Fibroblast of lung (primary cell): ENCODE data around the gene DMBX1.

Experiments
- EZH2 ChIP-seq: IDR thresholded peaks from 2 replicates; pipeline ENCODE4 v1.5.1; 2012; ENCODE audit warnings: low read length, control low read depth, mild to moderate bottlenecking; ENCODE audit errors: missing control alignments
- TF ChIP-seq, protein P1 (sequence below), 2 donors: IDR thresholded peaks in 1 of 2; conservative IDR thresholded peaks in 1 of 2; 1 replicate in 1 of 2; 2 replicates in 1 of 2; pipeline ENCODE4 v1.5.1; 2011 to 2012; ENCODE audit warnings: low read length in 2 of 2, control low read depth in 1 of 2, inconsistent platforms in 1 of 2, low read depth in 1 of 2, mild to moderate bottlenecking in 1 of 2

DNA sequence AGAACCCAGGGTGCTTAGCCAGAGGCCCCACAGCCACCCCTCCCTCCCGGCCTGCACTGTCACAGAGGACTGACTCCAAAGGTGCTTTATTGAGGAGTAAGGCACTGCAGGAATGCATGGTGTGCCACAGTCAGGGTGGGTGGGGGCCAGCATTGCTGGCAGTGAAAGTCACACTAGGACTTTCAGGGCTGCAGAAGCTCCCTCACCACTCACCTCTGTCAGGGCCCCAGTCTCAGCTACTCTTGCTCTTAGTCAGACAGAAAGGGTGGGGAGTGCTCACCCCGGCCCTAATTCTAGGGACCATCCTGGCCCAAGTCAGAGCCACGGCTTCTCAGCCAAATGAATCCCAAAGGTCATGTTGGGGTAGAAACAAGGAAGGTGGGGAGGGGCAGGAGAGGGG lies 42.5 kb downstream of the DMBX1 start:
- TF ChIP-seq, protein P1, sequence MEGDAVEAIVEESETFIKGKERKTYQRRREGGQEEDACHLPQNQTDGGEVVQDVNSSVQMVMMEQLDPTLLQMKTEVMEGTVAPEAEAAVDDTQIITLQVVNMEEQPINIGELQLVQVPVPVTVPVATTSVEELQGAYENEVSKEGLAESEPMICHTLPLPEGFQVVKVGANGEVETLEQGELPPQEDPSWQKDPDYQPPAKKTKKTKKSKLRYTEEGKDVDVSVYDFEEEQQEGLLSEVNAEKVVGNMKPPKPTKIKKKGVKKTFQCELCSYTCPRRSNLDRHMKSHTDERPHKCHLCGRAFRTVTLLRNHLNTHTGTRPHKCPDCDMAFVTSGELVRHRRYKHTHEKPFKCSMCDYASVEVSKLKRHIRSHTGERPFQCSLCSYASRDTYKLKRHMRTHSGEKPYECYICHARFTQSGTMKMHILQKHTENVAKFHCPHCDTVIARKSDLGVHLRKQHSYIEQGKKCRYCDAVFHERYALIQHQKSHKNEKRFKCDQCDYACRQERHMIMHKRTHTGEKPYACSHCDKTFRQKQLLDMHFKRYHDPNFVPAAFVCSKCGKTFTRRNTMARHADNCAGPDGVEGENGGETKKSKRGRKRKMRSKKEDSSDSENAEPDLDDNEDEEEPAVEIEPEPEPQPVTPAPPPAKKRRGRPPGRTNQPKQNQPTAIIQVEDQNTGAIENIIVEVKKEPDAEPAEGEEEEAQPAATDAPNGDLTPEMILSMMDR (conservative IDR thresholded peaks at IDR 0.05 in 1 of 2, IDR thresholded peaks at IDR 0.05 in 1 of 2; ENCODE audit: low read depth in 1 of 2, low read length in 2 of 2) = no peak
- TF ChIP-seq EZH2 = no peak
